ENCODE data around the gene SMIM45.

GRCh38 chr22:41963453-41964111 lies 11.6 kb downstream of the SMIM45 start:
- TF ChIP-seq, protein P1, sequence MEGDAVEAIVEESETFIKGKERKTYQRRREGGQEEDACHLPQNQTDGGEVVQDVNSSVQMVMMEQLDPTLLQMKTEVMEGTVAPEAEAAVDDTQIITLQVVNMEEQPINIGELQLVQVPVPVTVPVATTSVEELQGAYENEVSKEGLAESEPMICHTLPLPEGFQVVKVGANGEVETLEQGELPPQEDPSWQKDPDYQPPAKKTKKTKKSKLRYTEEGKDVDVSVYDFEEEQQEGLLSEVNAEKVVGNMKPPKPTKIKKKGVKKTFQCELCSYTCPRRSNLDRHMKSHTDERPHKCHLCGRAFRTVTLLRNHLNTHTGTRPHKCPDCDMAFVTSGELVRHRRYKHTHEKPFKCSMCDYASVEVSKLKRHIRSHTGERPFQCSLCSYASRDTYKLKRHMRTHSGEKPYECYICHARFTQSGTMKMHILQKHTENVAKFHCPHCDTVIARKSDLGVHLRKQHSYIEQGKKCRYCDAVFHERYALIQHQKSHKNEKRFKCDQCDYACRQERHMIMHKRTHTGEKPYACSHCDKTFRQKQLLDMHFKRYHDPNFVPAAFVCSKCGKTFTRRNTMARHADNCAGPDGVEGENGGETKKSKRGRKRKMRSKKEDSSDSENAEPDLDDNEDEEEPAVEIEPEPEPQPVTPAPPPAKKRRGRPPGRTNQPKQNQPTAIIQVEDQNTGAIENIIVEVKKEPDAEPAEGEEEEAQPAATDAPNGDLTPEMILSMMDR (IDR thresholded peaks at IDR 0.05) = no peak
- no peak for TF ChIP-seq POLR2A (IDR thresholded peaks at IDR 0.05)

Measured in breast epithelium (tissue), 3 donors.